GM12878 (cell line): Measurements from ENCODE around the gene AASDH. TPM values are rescaled to one million over a fixed set of nuclear protein-coding genes. Genes with fewer than 3 reads are reported as not detected.

Experiments used
- ATAC-seq: fragments of 200-7000 bp; cut with Tn5 transposase; 3 replicates; pipeline ENCODE4 v1.9.1; 2020; ENCODE audit warnings: mild to moderate bottlenecking, moderate library complexity
- BruUV-seq: library from RNA; stranded (reverse); fragments of 400-500 nt; replicated peaks from 2 replicates; lab custom pipeline; 2021; lab: Mats Ljungman, UMichigan
- CTCF ChIA-PET: fragments of 300-600 bp; sonication (Branson Sonifier 250); formaldehyde crosslinking; extraction: SDS; loops from one replicate; lab custom pipeline; 2021; ENCODE audit warnings: inconsistent platforms; lab: Yijun Ruan, JAX
- POLR2A ChIA-PET: fragments of 350-600 bp; formaldehyde crosslinking; extraction: SDS; loops from one replicate; lab custom pipeline; 2021; ENCODE audit warnings: inconsistent platforms; lab: Charles Lee
- RAD21 ChIA-PET: fragments of 300-600 bp; sonication (Branson Sonifier 250); formaldehyde crosslinking; loops from one replicate; lab custom pipeline; 2023; ENCODE audit warnings: antibody characterized with exemption; ENCODE audit not compliant: unreplicated experiment; lab: Charles Lee
- SMC1A ChIA-PET: fragments of 300-600 bp; sonication (Branson Sonifier 250); formaldehyde crosslinking; loops from one replicate; lab custom pipeline; 2023; ENCODE audit not compliant: unreplicated experiment, uncharacterized antibody; lab: Charles Lee
- DNase-seq: peaks from one replicate; pipeline ENCODE4 v3.0.0-alpha.2; 2011; ENCODE audit warnings: low read depth, low spot score
- FAIRE-seq: peaks from 3 replicates; lab custom pipeline; 2011; peaks lifted over from hg19 to GRCh38; lab: Jason Lieb, UNC
- H2AFZ ChIP-seq: 2 replicates; pipeline ENCODE4 v1.6.0; 2011; ENCODE audit warnings: low read depth, low read length, control low read depth; ENCODE audit not compliant: control insufficient read depth
- H3K27ac ChIP-seq: 2 replicates; pipeline ENCODE4 v1.5.1; 2011; ENCODE audit warnings: control low read depth; ENCODE audit not compliant: control insufficient read depth, insufficient read depth
- H3K27me3 ChIP-seq, 2 experiments: replicated peaks in 1 of 2; 2 replicates each; pipeline versions ENCODE4 v1.6.0 to v1.6.1; 2011; ENCODE audit warnings: low read length in 1 of 2; ENCODE audit not compliant: control insufficient read depth in 2 of 2, insufficient read depth in 2 of 2
- H3K36me3 ChIP-seq, 2 experiments: 2 replicates each; pipeline ENCODE4 v1.5.1; 2011; ENCODE audit warnings: low read length in 1 of 2; ENCODE audit not compliant: control insufficient read depth in 2 of 2, insufficient read depth in 2 of 2
- H3K4me1 ChIP-seq: 2 replicates; pipeline ENCODE4 v1.6.1; 2011; ENCODE audit warnings: mild to moderate bottlenecking, low read length, moderate library complexity, mixed read lengths; ENCODE audit not compliant: control insufficient read depth, insufficient read depth
- H3K4me2 ChIP-seq: 2 replicates; pipeline ENCODE4 v1.6.0; 2011; ENCODE audit warnings: control low read depth; ENCODE audit not compliant: control insufficient read depth, insufficient read depth
- H3K4me3 ChIP-seq: fragments of 200-600 bp; sonication (generic); 2 replicates; pipeline ENCODE4 v1.5.1; 2016
- H3K79me2 ChIP-seq: 2 replicates; pipeline ENCODE4 v1.6.0; 2011; ENCODE audit warnings: low read length; ENCODE audit not compliant: control insufficient read depth, insufficient read depth
- H3K9ac ChIP-seq: 2 replicates; pipeline ENCODE4 v1.8.0; 2011; ENCODE audit warnings: low read length, control low read depth, mixed read lengths; ENCODE audit not compliant: control insufficient read depth, insufficient read depth
- H3K9me3 ChIP-seq: replicated peaks from 3 replicates; pipeline ENCODE4 v1.5.1; 2011; ENCODE audit warnings: mild to moderate bottlenecking, low read length; ENCODE audit not compliant: control insufficient read depth, insufficient read depth
- H4K20me1 ChIP-seq: 2 replicates; pipeline ENCODE4 v1.6.0; 2011; ENCODE audit not compliant: control insufficient read depth, insufficient read depth
- EED ChIP-seq: sonication (generic); IDR thresholded peaks from 2 replicates; pipeline ENCODE4 v1.6.1; 2016; ENCODE audit warnings: antibody characterized with exemption, low read depth
- EZH2 ChIP-seq: IDR thresholded peaks from 2 replicates; pipeline ENCODE4 v1.6.1; 2012; ENCODE audit warnings: low read depth, mild to moderate bottlenecking, control low read depth, inconsistent platforms, low read length, borderline replicate concordance; ENCODE audit not compliant: control insufficient read depth
- GABPA ChIP-seq: IDR thresholded peaks from 2 replicates; pipeline ENCODE4 v1.6.1; 2014; ENCODE audit warnings: antibody characterized with exemption, low read depth, mild to moderate bottlenecking, inconsistent platforms
- PML ChIP-seq: IDR thresholded peaks from 2 replicates; pipeline ENCODE4 v1.6.1; 2012; ENCODE audit warnings: low read length, inconsistent platforms
- RAD51 ChIP-seq: fragments of 450-650 bp; IDR thresholded peaks from 2 replicates; pipeline ENCODE4 v1.6.1; 2016; ENCODE audit warnings: moderate library complexity, mild to moderate bottlenecking, inconsistent platforms
- RB1 ChIP-seq: fragments of 450-650 bp; formaldehyde crosslinking; IDR thresholded peaks from 2 replicates; pipeline ENCODE4 v1.6.1; 2017; ENCODE audit warnings: mild to moderate bottlenecking, borderline replicate concordance
- SIN3A ChIP-seq: IDR thresholded peaks from 2 replicates; pipeline ENCODE4 v1.6.1; 2012; ENCODE audit warnings: low read depth, low read length, improper control_type of control experiment
- SMARCA5 ChIP-seq: fragments of 450-650 bp; IDR thresholded peaks from 2 replicates; pipeline ENCODE4 v1.6.1; 2017; ENCODE audit warnings: mild to moderate bottlenecking
- SMC3 ChIP-seq: IDR thresholded peaks from 2 replicates; pipeline ENCODE4 v1.6.1; 2011; ENCODE audit warnings: low read length, improper control_type of control experiment, borderline replicate concordance
- WGBS: methylation state at CpG from one replicate; pipeline ENCODE4 v1.1.6; 2016; ENCODE audit warnings: low lambda C conversion rate; ENCODE audit not compliant: insufficient replicate concordance, insufficient coverage; ENCODE audit errors: missing lambda C conversion rate; 5-methylcytosine and 5-hydroxymethylcytosine counted together
- in situ Hi-C: fragments of 300-500 bp; cut with MboI; formaldehyde crosslinking; loops from 9 replicates; pipeline ENCODE4 v1.14.3; 2018; ENCODE audit warnings: mixed read lengths
- intact Hi-C: fragments of 100-400 bp; cut with micrococcal nuclease; formaldehyde crosslinking; loops from one replicate; pipeline ENCODE4 v1.14.2; 2022; ENCODE audit not compliant: unreplicated experiment
- polyA plus RNA-seq, 11 experiments: library from polyadenylated mRNA; depleted of rRNA in 4 of 11; unstranded in 6 of 11; stranded (reverse) in 5 of 11; fragments of >200 nt; fragmentation: Nextera tagmentation in 4 of 11; fragmentation: Illumina TruSeq in 1 of 11; extraction: Ambion mirVana in 4 of 11; extraction: Trizol in 1 of 11; gene quantifications; 1 replicate in 1 of 11; 2 replicates in 10 of 11; pipeline versions ENCODE4 v1.2.1 to v1.2.3, GENCODE V29; 2011 to 2016; ENCODE audit warnings: inconsistent platforms in 2 of 11, missing spikeins in 2 of 11, low read depth in 1 of 11
- total RNA-seq, 4 experiments: library from RNA; depleted of rRNA in 3 of 4; stranded (reverse); fragments of >200 nt in 3 of 4; fragmentation: Illumina TruSeq in 1 of 4; extraction: Trizol in 1 of 4; gene quantifications; 2 replicates each; pipeline versions ENCODE4 v1.2.1 to v1.2.3, GENCODE V29; 2013 to 2021

AASDH gene
- total and polyA plus RNA-seq, 10 of the 15 experiments (the other 5 are each of a cell fraction or from before 2014, with no cell fraction given): 7.3 to 19.1 (median 11.3) TPM

DNA sequence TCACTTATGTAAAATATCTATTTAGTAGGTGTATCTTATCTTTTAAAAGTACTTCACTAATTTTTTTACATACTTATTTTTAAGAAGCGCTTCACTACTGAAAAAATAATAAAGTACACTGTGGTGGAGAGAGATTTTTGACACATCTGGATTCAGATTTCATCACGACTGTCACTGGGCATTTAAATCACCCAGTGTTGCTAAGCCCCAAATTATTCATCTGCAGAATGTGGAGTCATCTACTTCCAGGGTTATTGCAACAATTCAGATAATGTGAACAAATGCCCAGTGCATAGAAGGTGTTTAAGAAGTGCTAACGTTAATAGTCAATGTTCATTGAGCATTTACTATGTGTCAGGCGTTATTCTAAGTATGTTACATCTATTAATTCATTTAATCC lies 41.8 kb downstream of the AASDH start:
- POLR2A ChIA-PET: interaction anchor here (0.8 kb wide), 1 partner anchor 90 kb away, joined by 10 read pairs; the partner anchor contains the start of gene PPAT
- TF ChIP-seq RAD51 (no peak), GABPA (no peak), EZH2 (no peak), SMARCA5 (no peak), PML (no peak), SIN3A (no peak)
- DNase-seq (no peak), ATAC-seq (no peak), FAIRE-seq (no peak)
- SMC1A ChIA-PET: no interaction called here
- BruUV-seq: no TSS peak
- 99% methylated on average over 4 of the region's 4 CpGs for WGBS
- in situ Hi-C loops (no loop called here), intact Hi-C loops (no loop called here)
- RAD21 ChIA-PET: no interaction called here
- Histone ChIP-seq H3K9me3 (no peaks in the 10 kb centered on the region), H3K27ac (no peak overlapping the region), H3K4me3 (no peak overlapping the region), H3K79me2 (no peaks in the 10 kb centered on the region), H3K36me3 (peaks cover 0 to 4% of the 10 kb centered on the region in 2 experiments; a peak in 1 of 4 replicates), H3K9ac (no peak overlapping the region), H3K4me1 (no peaks in the 10 kb centered on the region), H2AFZ (no peak overlapping the region), H3K4me2 (no peak overlapping the region), H3K27me3 (no peaks in the 10 kb centered on the region), H4K20me1 (no peaks in the 10 kb centered on the region)
- CTCF ChIA-PET: no interaction called here

DNA sequence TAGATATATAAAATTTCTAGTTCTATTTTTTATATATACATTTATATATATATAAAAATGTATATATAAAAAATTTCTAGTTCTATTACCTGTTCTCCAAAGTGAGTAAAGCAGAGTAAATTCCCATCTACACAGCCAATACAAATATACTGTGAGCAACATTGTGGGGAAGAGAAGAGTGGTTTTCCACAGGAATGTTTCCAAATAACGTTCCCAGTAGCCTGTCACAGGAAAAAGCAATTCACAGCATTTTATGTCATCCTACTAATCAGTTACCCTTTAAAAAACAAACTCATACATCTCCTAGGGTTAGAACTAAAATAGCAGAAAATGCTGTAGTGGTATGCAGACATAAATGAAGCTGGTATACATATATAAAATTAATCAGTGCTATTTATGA lies 44.5 kb downstream of the AASDH start:
- FAIRE-seq: no peak
- in situ Hi-C loops (no loop called here), intact Hi-C loops (no loop called here)
- no peak overlapping the region for H2AFZ ChIP-seq
- RAD21 ChIA-PET: no interaction called here
- no peak overlapping the region for H3K27ac ChIP-seq
- H3K9me3 ChIP-seq: no peaks in the 10 kb centered on the region
- H3K9ac ChIP-seq: no peak overlapping the region
- BruUV-seq: no TSS peak
- no peaks in the 10 kb centered on the region for H3K4me1 ChIP-seq
- no peaks in the 10 kb centered on the region for H3K27me3 ChIP-seq
- no peak for DNase-seq
- no peak overlapping the region for H3K4me3 ChIP-seq
- POLR2A ChIA-PET: no interaction called here
- no peaks in the 10 kb centered on the region; a peak in 1 of 4 replicates for H3K36me3 ChIP-seq
- no peaks in the 10 kb centered on the region for H3K79me2 ChIP-seq
- CTCF ChIA-PET: no interaction called here
- H4K20me1 ChIP-seq: no peaks in the 10 kb centered on the region
- SMC1A ChIA-PET: no interaction called here
- 74% methylated on average over 1 of the region's 1 CpG for WGBS
- no peak overlapping the region for H3K4me2 ChIP-seq
- TF ChIP-seq SMC3 (no peak), EED (no peak), RB1 (no peak)
- no peak for ATAC-seq
